Measurements from ENCODE around the gene BTLA.

DNA sequence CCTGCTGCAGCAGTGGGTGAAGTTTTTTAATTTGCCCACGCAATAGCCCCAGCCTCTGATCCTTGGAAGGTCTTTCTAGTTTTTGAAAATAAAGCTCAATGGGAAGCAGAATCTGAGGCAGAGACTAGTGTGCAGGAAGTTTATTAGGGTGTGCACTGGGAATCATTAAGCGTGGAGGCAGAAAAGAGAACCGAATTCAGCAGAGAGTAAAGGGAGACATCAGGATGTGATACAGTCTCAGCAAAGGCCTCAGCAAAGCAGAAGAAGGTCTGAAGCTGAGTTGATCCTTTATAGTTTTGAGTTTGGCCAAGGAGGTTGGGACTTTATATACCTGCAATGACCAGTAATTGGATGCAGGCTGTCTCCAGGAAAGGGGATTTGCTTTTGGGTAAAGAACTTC lies 4.9 kb upstream of the BTLA start:
- no peak for TF ChIP-seq FOXK2 (IDR thresholded peaks at IDR 0.05)
- no peak for TF ChIP-seq ARNT (IDR thresholded peaks at IDR 0.05)

Data from HEK293T (cell line).